ENCODE data around the gene SLC25A5. TPM values are rescaled to one million over a fixed set of nuclear protein-coding genes. Genes with fewer than 3 reads are reported as not detected.

SLC25A5 gene
- total and polyA plus RNA-seq, 11 donors, result 48.7 to 590 (median 176) TPM

- TF ChIP-seq CTCF (IDR thresholded peaks at IDR 0.05) (no peak), POLR2A (IDR thresholded peaks at IDR 0.05) (no peak)
Measured at GRCh38 chrX:119421016-119421705, 47.1 kb upstream of the SLC25A5 start.

GRCh38 chrX:119423631-119424030, 44.6 kb upstream of the SLC25A5 start:
- no peak overlapping the region for H3K27ac ChIP-seq
- intact Hi-C loops (cut with DNase I), result no loop called here
- TF ChIP-seq CTCF (IDR thresholded peaks at IDR 0.05), result no peak
- H3K4me1 ChIP-seq, result peaks cover 0 to 11% (median 0%) of the 10 kb centered on the region in 12 donors
- ATAC-seq (no peak), DNase-seq (no peak)
- peaks cover 0 to 3% (median 0%) of the 10 kb centered on the region in 9 donors for H3K36me3 ChIP-seq
- no peaks in the 10 kb centered on the region for H3K9me3 ChIP-seq
- WGBS, 4 donors, result 90 to 97% (median 94%) methylated on average over 14 of the region's 14 CpGs
- no peaks in the 10 kb centered on the region for H3K27me3 ChIP-seq
- H3K4me3 ChIP-seq, result no peak overlapping the region

More at GRCh38 chrX:119421016-119421705, 47.1 kb upstream of the SLC25A5 start:
- 77 to 96% (median 85%) methylated on average over 7 of the region's 7 CpGs for WGBS, 4 donors
- ATAC-seq (no peak), DNase-seq (no peak)
- H3K27ac ChIP-seq, result no peak overlapping the region
- H3K4me3 ChIP-seq, result no peak overlapping the region
- H3K9me3 ChIP-seq, result no peaks in the 10 kb centered on the region
- no peaks in the 10 kb centered on the region for H3K27me3 ChIP-seq
- peaks cover 0 to 6% (median 0%) of the 10 kb centered on the region in 9 donors for H3K36me3 ChIP-seq
- intact Hi-C loops (cut with DNase I), result no loop called here
- H3K4me1 ChIP-seq, result no peaks in the 10 kb centered on the region

GRCh38 chrX:119424999-119425398, 43.2 kb upstream of the SLC25A5 start:
- ATAC-seq (no peak), DNase-seq (no peak)
- intact Hi-C loops (cut with DNase I), result loop anchor here in 1 of 10 donors (5.0 kb wide), 1 partner anchor 42 kb away; the partner anchor contains the start of gene SLC25A5
- no peak for TF ChIP-seq CTCF (IDR thresholded peaks at IDR 0.05)
- TF ChIP-seq POLR2A (IDR thresholded peaks at IDR 0.05), result no peak
- H3K9me3 ChIP-seq, result no peaks in the 10 kb centered on the region
- no peaks in the 10 kb centered on the region for H3K27me3 ChIP-seq
- H3K36me3 ChIP-seq, result peaks cover 0 to 3% (median 0%) of the 10 kb centered on the region in 9 donors
- H3K4me3 ChIP-seq, result no peak overlapping the region
- 67 to 90% (median 78%) methylated on average over 6 of the region's 6 CpGs for WGBS, 4 donors
- H3K4me1 ChIP-seq, result peaks cover 0 to 11% (median 0%) of the 10 kb centered on the region in 12 donors
- no peak overlapping the region for H3K27ac ChIP-seq

- 53 to 65% (median 59%) methylated on average over 7 to 9 of the region's 9 CpGs for WGBS, 4 donors
- Histone ChIP-seq H3K4me3 (no peak overlapping the region), H3K9me3 (no peaks in the 10 kb centered on the region), H3K36me3 (peaks cover 0 to 3% (median 0%) of the 10 kb centered on the region in 9 donors), H3K4me1 (peaks cover 0 to 11% (median 0%) of the 10 kb centered on the region in 12 donors), H3K27ac (peak overlapping the region in 8 of 12 donors; percentile 25 to 59 (median 42)), H3K27me3 (no peaks in the 10 kb centered on the region)
- intact Hi-C loops (cut with DNase I), result loop anchor here in 1 of 10 donors (5.0 kb wide), 1 partner anchor 40 kb away; the partner anchor contains the start of gene SLC25A5
- DNase-seq, result peak in 4 of 5 donors; percentile 26 to 53 (median 42)
- ATAC-seq, result peak; percentile 81 to 92 (median 88)
- TF ChIP-seq POLR2A (IDR thresholded peaks at IDR 0.05), result no peak
- no peak for TF ChIP-seq CTCF (IDR thresholded peaks at IDR 0.05)
Measured at GRCh38 chrX:119427024-119427794, 41.0 kb upstream of the SLC25A5 start.

Measured in heart left ventricle (tissue), 16 donors.